Immature natural killer cell (primary cell): ENCODE results near the gene PLEKHG4B. TPM values are rescaled to one million over a fixed set of nuclear protein-coding genes. Genes with fewer than 3 reads are reported as not detected.
"Not testable (repeated sequence)": the region's sequence is repeated elsewhere in the genome, so short reads cannot be mapped to it uniquely, and the experiment has no call there.

Source experiments
- DNase-seq, 3 donors: peaks; one replicate each; pipeline ENCODE4 v3.0.0; 2022; ENCODE audit warnings: mixed read lengths in 1 of 3
- H3K27ac Mint-ChIP-seq, 6 donors: one replicate each; pipeline ENCODE4 v1.8.0; 2020; ENCODE audit warnings: mixed read lengths in 6 of 6, mild to moderate bottlenecking in 5 of 6, inconsistent platforms in 4 of 6, moderate library complexity in 3 of 6
- H3K27me3 Mint-ChIP-seq, 3 donors: one replicate each; pipeline ENCODE4 v1.8.0; 2020 to 2021; ENCODE audit warnings: low read depth in 3 of 3, mild to moderate bottlenecking in 3 of 3, mixed read lengths in 3 of 3, moderate library complexity in 3 of 3, inconsistent platforms in 1 of 3
- H3K36me3 Mint-ChIP-seq, 3 donors: one replicate each; pipeline ENCODE4 v1.8.0; 2020; ENCODE audit warnings: mixed read lengths in 3 of 3, inconsistent platforms in 2 of 3, mild to moderate bottlenecking in 2 of 3
- H3K4me1 Mint-ChIP-seq, 2 donors: one replicate each; pipeline ENCODE4 v1.8.0; 2020; ENCODE audit warnings: inconsistent platforms in 2 of 2, mild to moderate bottlenecking in 2 of 2, mixed read lengths in 2 of 2, moderate library complexity in 1 of 2
- H3K4me3 Mint-ChIP-seq, 5 donors: one replicate each; pipeline ENCODE4 v1.8.0; 2020; ENCODE audit warnings: mild to moderate bottlenecking in 5 of 5, mixed read lengths in 5 of 5, inconsistent platforms in 3 of 5, moderate library complexity in 3 of 5
- H3K9me3 Mint-ChIP-seq, 6 donors: one replicate each; pipeline ENCODE4 v1.8.0; 2020; ENCODE audit warnings: mild to moderate bottlenecking in 6 of 6, mixed read lengths in 6 of 6, inconsistent platforms in 4 of 6, moderate library complexity in 3 of 6
- polyA plus RNA-seq, 3 donors: library from polyadenylated mRNA; unstranded; fragments of 300-500 nt; fragmentation: Illumina TruSeq; gene quantifications; one replicate each; pipeline ENCODE4 v1.2.3, GENCODE V29; 2021

Gene PLEKHG4B
- polyA plus RNA-seq, result not detected

GRCh38 chr5:91556-92263 is at the start of gene PLEKHG4B:
PLEKHG4B (plus strand) TSS chr5:92168; CDS start chr5:92232, 64 bp downstream.
- H3K4me1 Mint-ChIP-seq, result peaks cover 0 to 2% of the 10 kb centered on the region in 2 donors
- H3K9me3 Mint-ChIP-seq, result no peaks in the 10 kb centered on the region
- peaks cover 4 to 25% (median 5%) of the 10 kb centered on the region in 3 donors for H3K27me3 Mint-ChIP-seq
- no peak for DNase-seq
- peak within 1 kb of the TSS in 1 of 6 donors; percentile 24 for H3K27ac Mint-ChIP-seq
- H3K4me3 Mint-ChIP-seq, result peak within 1 kb of the TSS in 2 of 5 donors; percentile 7 to 56
- no peaks in the 10 kb centered on the region for H3K36me3 Mint-ChIP-seq

- no peak for DNase-seq
- Mint-ChIP-seq H3K4me3 (no peak overlapping the region), H3K4me1 (no peaks in the 10 kb centered on the region), H3K27me3 (peaks cover 5 to 20% (median 15%) of the 10 kb centered on the region in 3 donors), H3K36me3 (no peaks in the 10 kb centered on the region), H3K27ac (no peak overlapping the region), H3K9me3 (no peaks in the 10 kb centered on the region)
These were observed 49.7 kb upstream of the PLEKHG4B start for GRCh38 chr5:42250-42649.

- H3K27me3 Mint-ChIP-seq, result peaks cover 4 to 10% (median 9%) of the 10 kb centered on the region in 3 donors
These were observed 43.8 kb upstream of the PLEKHG4B start for GRCh38 chr5:48192-48591.

GRCh38 chr5:49530-49929 is 42.4 kb upstream of the PLEKHG4B start:
- not testable (repeated sequence) for H3K9me3 Mint-ChIP-seq, H3K36me3 Mint-ChIP-seq, H3K4me3 Mint-ChIP-seq, DNase-seq, H3K27ac Mint-ChIP-seq, H3K4me1 Mint-ChIP-seq
- peaks cover 6 to 10% (median 9%) of the 10 kb centered on the region in 3 donors for H3K27me3 Mint-ChIP-seq

More at GRCh38 chr5:48192-48591, 43.8 kb upstream of the PLEKHG4B start:
- Mint-ChIP-seq H3K27ac (no peak overlapping the region), H3K4me3 (no peak overlapping the region), H3K36me3 (peaks cover 0 to 4% (median 3%) of the 10 kb centered on the region in 3 donors), H3K9me3 (peaks cover 0 to 5% (median 0%) of the 10 kb centered on the region in 6 donors), H3K4me1 (no peaks in the 10 kb centered on the region)
- no peak for DNase-seq

GRCh38 chr5:49953-50544 is 41.9 kb upstream of the PLEKHG4B start:
- no peak for DNase-seq
- peaks cover 0 to 2% of the 10 kb centered on the region in 2 donors for H3K4me1 Mint-ChIP-seq
- H3K27ac Mint-ChIP-seq, result no peak overlapping the region
- peaks cover 0 to 4% (median 3%) of the 10 kb centered on the region in 3 donors for H3K36me3 Mint-ChIP-seq
- H3K9me3 Mint-ChIP-seq, result peaks cover 0 to 5% (median 0%) of the 10 kb centered on the region in 6 donors
- no peak overlapping the region for H3K4me3 Mint-ChIP-seq
- H3K27me3 Mint-ChIP-seq, result peaks cover 7 to 15% (median 14%) of the 10 kb centered on the region in 3 donors

- no peak overlapping the region for H3K4me3 Mint-ChIP-seq
- H3K27me3 Mint-ChIP-seq, result peaks cover 11 to 22% (median 14%) of the 10 kb centered on the region in 3 donors
- H3K9me3 Mint-ChIP-seq, result peaks cover 0 to 5% (median under 1%) of the 10 kb centered on the region in 6 donors
- no peak overlapping the region for H3K27ac Mint-ChIP-seq
- DNase-seq, result no peak
- H3K36me3 Mint-ChIP-seq, result peaks cover 0 to 4% (median 3%) of the 10 kb centered on the region in 3 donors
- H3K4me1 Mint-ChIP-seq, result peaks cover 0 to 5% of the 10 kb centered on the region in 2 donors
These were observed 41.1 kb upstream of the PLEKHG4B start for GRCh38 chr5:50724-51499.

GRCh38 chr5:51500-51823 is 40.5 kb upstream of the PLEKHG4B start:
- peaks cover 11 to 22% (median 15%) of the 10 kb centered on the region in 3 donors for H3K27me3 Mint-ChIP-seq
- H3K36me3 Mint-ChIP-seq, result peaks cover 0 to 4% (median 3%) of the 10 kb centered on the region in 3 donors
- no peak for DNase-seq
- H3K4me1 Mint-ChIP-seq, result peaks cover 0 to 5% of the 10 kb centered on the region in 2 donors
- H3K9me3 Mint-ChIP-seq, result peaks cover 0 to 5% (median under 1%) of the 10 kb centered on the region in 6 donors
- no peak overlapping the region for H3K27ac Mint-ChIP-seq
- H3K4me3 Mint-ChIP-seq, result peak overlapping the region in 1 of 5 donors; percentile 27

- H3K9me3 Mint-ChIP-seq, result peaks cover 0 to 5% (median under 1%) of the 10 kb centered on the region in 6 donors
- no peak overlapping the region for H3K27ac Mint-ChIP-seq
- peak overlapping the region in 4 of 5 donors; percentile 7 to 66 (median 48) for H3K4me3 Mint-ChIP-seq
- H3K27me3 Mint-ChIP-seq, result peaks cover 11 to 27% (median 13%) of the 10 kb centered on the region in 3 donors
- peaks cover 0 to 5% of the 10 kb centered on the region in 2 donors for H3K4me1 Mint-ChIP-seq
- peak in 2 of 3 donors; percentile 9 to 12 for DNase-seq
- H3K36me3 Mint-ChIP-seq, result peaks cover 0 to 4% (median 3%) of the 10 kb centered on the region in 3 donors
These were observed 38.4 kb upstream of the PLEKHG4B start for GRCh38 chr5:53381-54174.

GRCh38 chr5:54175-54730 is 37.7 kb upstream of the PLEKHG4B start:
- H3K27me3 Mint-ChIP-seq, result peaks cover 11 to 25% (median 13%) of the 10 kb centered on the region in 3 donors
- peaks cover 0 to 5% (median under 1%) of the 10 kb centered on the region in 6 donors for H3K9me3 Mint-ChIP-seq
- no peak for DNase-seq
- H3K36me3 Mint-ChIP-seq, result peaks cover 0 to 4% (median 3%) of the 10 kb centered on the region in 3 donors
- H3K4me3 Mint-ChIP-seq, result peak overlapping the region; percentile 7 to 66 (median 55)
- H3K4me1 Mint-ChIP-seq, result peaks cover 0 to 5% of the 10 kb centered on the region in 2 donors
- no peak overlapping the region for H3K27ac Mint-ChIP-seq

- Mint-ChIP-seq H3K36me3 (peaks cover 0 to 4% (median 3%) of the 10 kb centered on the region in 3 donors), H3K27ac (no peak overlapping the region), H3K9me3 (peaks cover 0 to 5% (median under 1%) of the 10 kb centered on the region in 6 donors), H3K27me3 (peaks cover 11 to 29% (median 13%) of the 10 kb centered on the region in 3 donors), H3K4me1 (peaks cover 0 to 5% of the 10 kb centered on the region in 2 donors), H3K4me3 (peak overlapping the region; percentile 52 to 71 (median 61))
- DNase-seq, result no peak
These were observed 36.9 kb upstream of the PLEKHG4B start for GRCh38 chr5:54876-55569.

- peaks cover 10 to 29% (median 13%) of the 10 kb centered on the region in 3 donors for H3K27me3 Mint-ChIP-seq
- H3K27ac Mint-ChIP-seq, result no peak overlapping the region
- H3K4me1 Mint-ChIP-seq, result peaks cover 0 to 5% of the 10 kb centered on the region in 2 donors
- no peaks in the 10 kb centered on the region for H3K36me3 Mint-ChIP-seq
- H3K9me3 Mint-ChIP-seq, result peaks cover 0 to 3% (median 0%) of the 10 kb centered on the region in 6 donors
- no peak for DNase-seq
- H3K4me3 Mint-ChIP-seq, result no peak overlapping the region
These were observed 35.2 kb upstream of the PLEKHG4B start for GRCh38 chr5:56561-57290.

GRCh38 chr5:60250-60649 is 31.7 kb upstream of the PLEKHG4B start:
- H3K36me3 Mint-ChIP-seq, H3K4me3 Mint-ChIP-seq, H3K4me1 Mint-ChIP-seq, H3K9me3 Mint-ChIP-seq, DNase-seq, H3K27ac Mint-ChIP-seq: not testable (repeated sequence)
- peaks cover 4 to 30% (median 6%) of the 10 kb centered on the region in 3 donors for H3K27me3 Mint-ChIP-seq
